ENCODE results near the gene TOLLIP. TPM values are rescaled to one million over a fixed set of nuclear protein-coding genes. Genes with fewer than 3 reads are reported as not detected.

TOLLIP gene
- total RNA-seq, 1 donor from 2014 or later, result 71.1 TPM

DNA sequence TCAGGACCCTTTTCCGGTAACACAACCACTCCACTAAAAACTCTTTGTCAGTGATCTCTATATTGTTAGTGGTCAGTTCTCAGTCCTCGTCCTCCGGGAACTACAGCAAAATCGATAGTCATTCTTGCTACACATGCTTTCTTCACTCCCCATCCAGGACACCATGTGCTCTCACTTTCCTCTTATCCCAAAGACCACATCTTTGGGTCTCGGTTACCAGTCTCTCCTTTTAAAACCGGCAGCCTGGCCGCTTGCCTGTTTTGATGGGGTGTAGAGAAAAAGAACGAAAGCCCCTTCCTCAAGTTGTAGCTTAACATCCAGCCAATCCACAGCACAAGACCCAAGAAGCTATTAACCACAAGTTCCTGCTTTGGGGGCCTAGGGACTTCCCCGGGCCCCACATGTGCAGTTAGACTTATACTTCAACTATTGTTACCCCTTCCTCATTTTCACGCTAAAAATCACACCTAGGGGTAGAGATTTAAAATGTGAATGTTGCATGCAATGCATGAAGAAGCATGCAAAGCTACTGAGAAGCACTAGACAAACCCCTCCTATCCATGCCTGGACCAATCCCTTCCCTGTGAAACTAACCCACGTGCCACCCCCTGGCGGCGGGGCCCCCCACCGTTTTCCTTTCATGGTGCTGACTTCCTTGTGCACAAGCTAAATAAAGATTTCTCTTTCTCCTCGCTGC lies 1.5 kb upstream of the TOLLIP start:
- Histone ChIP-seq H3K9me3 (no peaks in the 10 kb centered on the region), H3K4me1 (peaks cover 31% of the 10 kb centered on the region), H3K27me3 (no peaks in the 10 kb centered on the region), H3K36me3 (peaks cover under 1% of the 10 kb centered on the region), H3K4me3 (peak overlapping the region; percentile 89), H3K27ac (no peak overlapping the region)
- no peak for ATAC-seq
- TF ChIP-seq, protein P1, sequence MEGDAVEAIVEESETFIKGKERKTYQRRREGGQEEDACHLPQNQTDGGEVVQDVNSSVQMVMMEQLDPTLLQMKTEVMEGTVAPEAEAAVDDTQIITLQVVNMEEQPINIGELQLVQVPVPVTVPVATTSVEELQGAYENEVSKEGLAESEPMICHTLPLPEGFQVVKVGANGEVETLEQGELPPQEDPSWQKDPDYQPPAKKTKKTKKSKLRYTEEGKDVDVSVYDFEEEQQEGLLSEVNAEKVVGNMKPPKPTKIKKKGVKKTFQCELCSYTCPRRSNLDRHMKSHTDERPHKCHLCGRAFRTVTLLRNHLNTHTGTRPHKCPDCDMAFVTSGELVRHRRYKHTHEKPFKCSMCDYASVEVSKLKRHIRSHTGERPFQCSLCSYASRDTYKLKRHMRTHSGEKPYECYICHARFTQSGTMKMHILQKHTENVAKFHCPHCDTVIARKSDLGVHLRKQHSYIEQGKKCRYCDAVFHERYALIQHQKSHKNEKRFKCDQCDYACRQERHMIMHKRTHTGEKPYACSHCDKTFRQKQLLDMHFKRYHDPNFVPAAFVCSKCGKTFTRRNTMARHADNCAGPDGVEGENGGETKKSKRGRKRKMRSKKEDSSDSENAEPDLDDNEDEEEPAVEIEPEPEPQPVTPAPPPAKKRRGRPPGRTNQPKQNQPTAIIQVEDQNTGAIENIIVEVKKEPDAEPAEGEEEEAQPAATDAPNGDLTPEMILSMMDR (IDR thresholded peaks at IDR 0.05), result no peak
- no peak for DNase-seq
- intact Hi-C loops (cut with DNase I), result no loop called here

GRCh38 chr11:1310318-1310687 lies 871 bp upstream of the TOLLIP start:
- H3K27ac ChIP-seq, result peak overlapping the region; percentile 94
- H3K4me3 ChIP-seq, result peak overlapping the region; percentile 89
- no peak for DNase-seq
- peaks cover 32% of the 10 kb centered on the region for H3K4me1 ChIP-seq
- no peak for ATAC-seq
- TF ChIP-seq, protein P1 (IDR thresholded peaks at IDR 0.05), result no peak
- intact Hi-C loops (cut with DNase I), result no loop called here
- peaks cover 6% of the 10 kb centered on the region for H3K36me3 ChIP-seq
- H3K27me3 ChIP-seq, result no peaks in the 10 kb centered on the region
- H3K9me3 ChIP-seq, result no peaks in the 10 kb centered on the region

DNA sequence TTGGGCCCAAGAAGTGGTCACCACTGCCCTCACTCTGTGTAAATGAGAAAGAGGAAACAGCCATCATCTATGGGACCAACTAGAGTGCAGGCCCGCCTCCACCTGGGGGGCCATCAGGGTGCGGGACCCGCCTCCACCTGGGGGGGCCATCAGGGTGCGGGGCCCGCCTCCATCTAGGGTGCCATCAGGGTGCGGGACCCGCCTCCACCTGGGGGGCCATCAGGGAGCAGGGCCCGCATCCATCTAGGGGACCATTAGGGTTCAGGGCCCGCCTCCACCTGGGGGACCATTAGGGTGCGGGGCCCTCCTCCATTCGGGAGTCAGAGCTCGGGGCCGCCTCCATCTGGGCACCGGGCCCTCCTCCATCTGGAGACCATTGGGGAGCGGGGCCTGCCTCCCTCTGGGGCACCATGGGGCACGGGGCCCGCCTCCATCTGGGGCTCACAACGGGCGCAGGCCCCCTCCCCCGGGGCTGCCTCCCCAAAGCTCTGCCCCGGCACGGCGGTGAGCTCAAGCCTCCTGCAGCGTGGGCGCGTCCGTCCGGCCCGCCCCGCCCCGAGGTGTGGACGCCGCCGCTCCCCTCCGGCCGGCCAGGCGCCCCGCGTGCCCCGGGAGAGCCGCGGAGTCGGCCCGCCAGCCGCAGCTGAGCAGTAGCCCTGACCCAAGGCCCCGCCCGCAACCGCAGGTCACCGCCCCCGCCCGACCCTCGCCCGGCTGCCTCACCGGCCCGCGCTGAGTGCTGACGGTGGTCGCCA lies 512 bp downstream of the TOLLIP start:
- Histone ChIP-seq H3K4me1 (peaks cover 46% of the 10 kb centered on the region), H3K9me3 (no peaks in the 10 kb centered on the region), H3K36me3 (peaks cover 7% of the 10 kb centered on the region), H3K4me3 (peak overlapping the region; percentile 89), H3K27me3 (no peaks in the 10 kb centered on the region), H3K27ac (peak overlapping the region; percentile 94)
- DNase-seq (no peak), ATAC-seq (peak; percentile 71)
- TF ChIP-seq, protein P1 (IDR thresholded peaks at IDR 0.05), result no peak
- intact Hi-C loops (cut with DNase I), result no loop called here

DNA sequence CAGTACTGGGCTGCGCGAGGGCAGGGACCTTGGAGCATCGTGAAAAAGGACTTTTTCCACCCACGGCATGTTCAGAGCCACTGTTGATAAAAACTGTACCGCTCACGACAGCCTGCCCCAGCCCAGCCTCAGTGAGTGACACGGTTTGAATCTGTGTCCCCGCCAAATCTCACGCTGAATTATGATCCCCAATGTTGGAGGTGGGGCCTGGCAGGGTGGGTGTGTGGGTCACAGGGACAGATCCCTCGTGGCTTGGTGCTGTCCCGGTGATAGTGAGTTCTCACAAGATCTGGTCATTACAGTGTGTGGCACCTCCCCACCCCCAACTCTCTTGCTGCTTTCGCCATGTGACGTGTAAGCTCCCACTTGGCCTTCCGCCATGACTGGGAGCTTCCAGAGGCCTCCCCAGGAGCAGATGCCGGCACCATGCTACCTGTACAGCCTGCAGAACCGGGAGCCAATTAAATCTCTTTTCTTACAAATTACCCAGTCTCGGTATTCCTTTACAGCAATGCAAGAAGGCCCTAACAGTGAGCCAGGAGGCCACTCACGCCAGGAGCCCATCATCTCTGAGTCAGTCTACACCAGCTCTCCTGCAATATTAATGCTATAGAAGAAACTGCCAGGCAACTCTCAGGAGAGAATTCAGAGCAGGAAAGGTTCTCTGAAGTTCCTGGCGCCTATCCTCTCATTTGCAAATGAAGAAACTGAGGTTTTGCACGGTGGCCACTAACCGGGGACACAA lies 1.3 kb downstream of the TOLLIP start:
- no peaks in the 10 kb centered on the region for H3K9me3 ChIP-seq
- DNase-seq (no peak), ATAC-seq (no peak)
- H3K4me1 ChIP-seq, result peaks cover 53% of the 10 kb centered on the region
- H3K27me3 ChIP-seq, result no peaks in the 10 kb centered on the region
- intact Hi-C loops (cut with DNase I), result no loop called here
- TF ChIP-seq, protein P1 (IDR thresholded peaks at IDR 0.05), result no peak
- H3K27ac ChIP-seq, result peak overlapping the region; percentile 94
- peaks cover 7% of the 10 kb centered on the region for H3K36me3 ChIP-seq
- H3K4me3 ChIP-seq, result peak overlapping the region; percentile 89

DNA sequence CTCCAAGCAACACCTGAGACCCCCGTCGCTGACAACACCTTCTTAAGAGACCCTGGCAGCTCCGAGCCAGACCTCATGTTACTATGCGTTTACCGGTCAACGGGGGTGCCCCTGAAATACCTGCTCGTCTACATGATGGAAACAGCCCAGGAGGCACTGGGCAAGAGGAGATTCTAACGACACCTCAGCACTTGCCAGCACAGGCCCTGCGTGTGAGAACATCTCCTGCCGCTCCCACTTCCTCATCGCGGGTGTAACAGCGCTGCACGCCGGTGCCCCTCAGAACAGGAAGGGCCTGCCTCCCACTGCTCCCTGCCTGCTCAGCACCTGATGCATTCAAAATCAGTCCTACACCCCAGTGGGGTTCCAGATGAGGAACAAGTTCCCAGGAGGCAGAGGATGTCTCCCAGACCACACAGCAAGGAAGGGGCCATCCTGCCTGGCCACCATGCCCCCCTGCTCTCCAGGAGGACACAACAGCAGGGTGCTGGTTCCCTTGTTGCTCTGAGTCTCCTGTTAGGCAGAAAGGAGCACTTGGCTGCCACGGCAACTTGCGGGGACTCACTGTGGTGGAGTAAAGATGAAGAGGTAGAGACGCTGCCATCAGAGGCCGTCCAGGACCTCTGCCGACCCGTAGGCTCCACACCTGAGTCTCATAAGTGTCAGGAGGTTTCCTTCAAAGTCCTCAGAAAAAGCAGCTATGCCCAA lies 2.1 kb downstream of the TOLLIP start:
- ATAC-seq, result peak; percentile 4
- no peaks in the 10 kb centered on the region for H3K27me3 ChIP-seq
- peak; percentile 73 for DNase-seq
- H3K4me3 ChIP-seq, result no peak overlapping the region
- peaks cover 62% of the 10 kb centered on the region for H3K4me1 ChIP-seq
- TF ChIP-seq, protein P1 (IDR thresholded peaks at IDR 0.05), result no peak
- H3K36me3 ChIP-seq, result peaks cover 7% of the 10 kb centered on the region
- H3K27ac ChIP-seq, result no peak overlapping the region
- H3K9me3 ChIP-seq, result no peaks in the 10 kb centered on the region
- intact Hi-C loops (cut with DNase I), result no loop called here

All from upper lobe of right lung (tissue), 1 donor.